Testis (tissue), 3 donors: ENCODE results near the gene RFC5. TPM values are rescaled to one million over a fixed set of nuclear protein-coding genes. Genes with fewer than 3 reads are reported as not detected.

Source experiments
- DNase-seq: peaks from one replicate; pipeline ENCODE4 v3.0.0-alpha.2; 2019
- H3K27ac ChIP-seq, 2 donors: fragments of 200-600 bp; sonication (generic); one replicate each; pipeline ENCODE4 v1.5.1; 2019
- H3K27me3 ChIP-seq: fragments of 200-600 bp; sonication (generic); one replicate; pipeline ENCODE4 v1.5.1; 2019
- H3K36me3 ChIP-seq: fragments of 200-600 bp; sonication (generic); one replicate; pipeline ENCODE4 v1.5.1; 2017; ENCODE audit warnings: low read depth; ENCODE audit errors: missing control alignments
- H3K4me1 ChIP-seq: fragments of 200-600 bp; sonication (generic); one replicate; pipeline ENCODE4 v1.5.1; 2019
- H3K4me3 ChIP-seq, 2 donors: fragments of 200-600 bp; sonication (generic); one replicate each; pipeline ENCODE4 v1.5.1; 2017 to 2019
- H3K9me3 ChIP-seq: fragments of 200-600 bp; sonication (generic); one replicate; pipeline ENCODE4 v1.5.1; 2017
- POLR2A ChIP-seq: fragments of 450-650 bp; IDR thresholded peaks from one replicate; pipeline ENCODE4 v1.6.1; 2017; ENCODE audit warnings: antibody characterized with exemption, mild to moderate bottlenecking, moderate library complexity
- WGBS, 2 donors: methylation state at CpG; one replicate each; pipeline ENCODE4 v1.1.5; 2018; 5-methylcytosine and 5-hydroxymethylcytosine counted together
- intact Hi-C: fragments of 100-400 bp; cut with DNase I; formaldehyde crosslinking; loops from one replicate; pipeline ENCODE4 v1.15.1; 2023; ENCODE audit warnings: low total_unique reads
- polyA plus RNA-seq: library from polyadenylated mRNA; stranded (reverse); fragments of 350-450 nt; fragmentation: Illumina TruSeq; extraction: RNeasy Lipid Tissue Mini Kit (QIAGEN cat#74804); gene quantifications from one replicate; pipeline ENCODE4 v1.2.3, GENCODE V29; 2014; ENCODE audit warnings: low read depth, low replicate concordance; ENCODE audit not compliant: insufficient read depth
- total RNA-seq, 2 donors: library from RNA; depleted of rRNA; stranded (reverse); fragments of >200 nt; gene quantifications; one replicate each; pipeline ENCODE4 v1.2.3, GENCODE V29; 2016
- TF ChIP-seq, protein P1 (sequence below), 3 experiments: fragments of 450-650 bp in 2 of 3; fragments of 200-600 bp in 1 of 3; sonication (generic) in 1 of 3; IDR thresholded peaks; one replicate each; pipeline ENCODE4 v1.5.1; 2016 to 2019; ENCODE audit warnings: antibody characterized with exemption in 3 of 3, mild to moderate bottlenecking in 2 of 3, moderate library complexity in 1 of 3

The RFC5 gene
- total and polyA plus RNA-seq, 3 donors from 2014 or later = 20.0 to 23.0 (median 20.9) TPM

DNA sequence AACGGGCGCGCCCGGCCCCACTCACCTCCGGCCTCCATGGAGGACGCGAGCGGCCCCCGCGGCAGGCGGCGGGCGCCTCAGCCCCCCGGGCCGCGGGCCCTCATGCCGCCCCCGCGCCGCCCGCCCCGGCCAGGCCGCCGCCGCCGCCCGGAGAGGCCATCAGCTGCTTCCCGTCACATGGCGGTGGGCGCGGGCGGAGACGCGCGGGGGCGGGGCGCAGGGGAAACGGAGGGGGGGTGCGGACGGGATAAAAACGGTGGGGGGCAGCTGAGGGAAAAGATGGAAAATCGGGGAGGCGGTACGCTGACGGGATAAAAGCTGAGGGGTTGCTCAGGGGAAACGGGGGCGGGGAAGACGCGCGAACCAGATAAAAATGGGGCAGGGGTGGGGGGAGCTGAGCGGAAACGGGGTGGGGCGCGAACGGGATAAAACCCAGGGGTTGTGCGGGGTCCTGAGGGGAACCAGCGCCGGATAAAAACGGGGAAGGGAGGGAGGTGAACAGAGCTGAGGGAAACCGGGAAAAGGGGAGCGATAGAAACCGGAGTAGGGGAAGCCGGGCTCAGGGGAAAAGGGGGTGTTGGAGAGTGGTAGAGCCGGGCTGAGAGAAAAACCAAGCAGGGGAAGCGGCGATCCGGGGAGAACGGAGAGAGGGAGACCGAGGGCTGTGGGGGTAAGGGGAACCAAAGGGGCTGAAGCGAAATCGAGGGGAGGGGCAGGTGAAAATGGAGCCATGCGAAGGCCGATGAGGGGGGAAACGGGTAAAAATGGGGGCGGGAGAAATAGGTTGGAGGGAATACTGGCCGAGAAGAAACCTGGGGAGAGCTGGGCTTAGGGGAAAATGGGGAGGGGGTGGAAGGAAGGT lies 44.7 kb downstream of the RFC5 start, which contains the start of gene WSB2:
WSB2 (minus strand) TSS at position 169 of the 862 bp plus-strand sequence; CDS start at position 38, 131 bp downstream.
- intact Hi-C loops = no loop called here
- Histone ChIP-seq H3K27ac (peak within 1 kb of the TSS; percentile 94 to 97), H3K36me3 (no peaks in the 10 kb centered on the region)

DNA sequence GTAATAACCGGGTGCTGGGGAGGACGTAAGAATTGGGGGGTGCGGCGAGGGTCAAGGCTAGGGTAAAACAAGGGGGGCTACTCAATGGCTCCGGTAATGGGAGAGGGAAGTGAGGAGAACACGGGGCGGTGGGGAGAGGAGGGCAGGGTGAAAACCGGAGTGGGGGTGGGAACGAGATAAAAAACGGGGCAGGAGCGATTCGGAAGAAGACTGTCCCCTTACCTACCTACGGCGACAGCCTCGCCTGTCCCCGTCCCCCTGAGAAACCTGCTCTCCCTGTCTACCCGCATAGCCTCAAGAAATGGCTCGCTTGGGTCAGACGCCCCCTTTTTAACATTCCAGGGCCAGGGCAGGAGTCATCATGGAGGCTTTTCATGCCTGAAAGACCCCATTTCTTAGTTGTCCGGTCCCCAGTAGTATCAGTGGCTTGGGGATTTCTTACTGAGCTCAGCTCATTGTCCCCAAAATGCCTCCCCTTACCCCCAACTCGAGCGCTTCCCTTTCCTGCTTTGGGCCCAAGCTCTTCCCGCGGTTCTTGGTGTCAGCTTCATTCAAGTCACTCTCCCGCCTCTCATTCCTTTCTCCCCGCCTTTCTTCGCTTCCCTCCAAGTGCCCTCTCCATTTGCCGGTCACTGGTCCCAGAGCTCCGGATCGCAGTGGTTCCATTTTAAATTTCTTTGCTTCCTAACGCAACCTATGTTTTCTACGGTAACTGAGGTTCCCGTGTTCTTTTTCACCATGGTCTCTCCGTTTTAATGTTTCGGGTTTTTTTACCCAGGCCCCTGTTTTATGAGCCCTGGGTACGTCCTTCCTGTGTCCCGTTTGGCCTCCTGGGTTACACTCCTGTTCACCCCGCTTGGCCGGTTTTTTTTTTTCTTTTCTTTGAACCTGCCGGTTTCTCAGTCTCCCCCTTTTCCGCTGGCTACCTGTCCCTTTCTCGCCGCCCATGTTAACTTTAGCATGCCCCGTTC lies 45.7 kb downstream of the RFC5 start:
- no peaks in the 10 kb centered on the region for H3K9me3 ChIP-seq
- TF ChIP-seq POLR2A = no peak
- TF ChIP-seq, protein P1, sequence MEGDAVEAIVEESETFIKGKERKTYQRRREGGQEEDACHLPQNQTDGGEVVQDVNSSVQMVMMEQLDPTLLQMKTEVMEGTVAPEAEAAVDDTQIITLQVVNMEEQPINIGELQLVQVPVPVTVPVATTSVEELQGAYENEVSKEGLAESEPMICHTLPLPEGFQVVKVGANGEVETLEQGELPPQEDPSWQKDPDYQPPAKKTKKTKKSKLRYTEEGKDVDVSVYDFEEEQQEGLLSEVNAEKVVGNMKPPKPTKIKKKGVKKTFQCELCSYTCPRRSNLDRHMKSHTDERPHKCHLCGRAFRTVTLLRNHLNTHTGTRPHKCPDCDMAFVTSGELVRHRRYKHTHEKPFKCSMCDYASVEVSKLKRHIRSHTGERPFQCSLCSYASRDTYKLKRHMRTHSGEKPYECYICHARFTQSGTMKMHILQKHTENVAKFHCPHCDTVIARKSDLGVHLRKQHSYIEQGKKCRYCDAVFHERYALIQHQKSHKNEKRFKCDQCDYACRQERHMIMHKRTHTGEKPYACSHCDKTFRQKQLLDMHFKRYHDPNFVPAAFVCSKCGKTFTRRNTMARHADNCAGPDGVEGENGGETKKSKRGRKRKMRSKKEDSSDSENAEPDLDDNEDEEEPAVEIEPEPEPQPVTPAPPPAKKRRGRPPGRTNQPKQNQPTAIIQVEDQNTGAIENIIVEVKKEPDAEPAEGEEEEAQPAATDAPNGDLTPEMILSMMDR (IDR thresholded peaks at IDR 0.05) = no peak
- 1 to 3% methylated on average over 44 of the region's 44 CpGs for WGBS, 2 donors
- H3K36me3 ChIP-seq = no peaks in the 10 kb centered on the region
- peak overlapping the region; percentile 89 to 97 for H3K27ac ChIP-seq
- no peaks in the 10 kb centered on the region for H3K27me3 ChIP-seq
- H3K4me1 ChIP-seq = peaks cover 22% of the 10 kb centered on the region
- DNase-seq = peak; percentile 58
- peak overlapping the region; percentile 71 to 82 for H3K4me3 ChIP-seq
- intact Hi-C loops = no loop called here

More for the DNA sequence above, 44.7 kb downstream of the RFC5 start, which contains the start of gene WSB2:
- Histone ChIP-seq H3K4me1 (peaks cover 22% of the 10 kb centered on the region), H3K9me3 (no peaks in the 10 kb centered on the region), H3K4me3 (peak within 1 kb of the TSS; percentile 80 to 82), H3K27me3 (no peaks in the 10 kb centered on the region)
- DNase-seq = peak; percentile 85
- 1% methylated on average over 39 to 48 of the region's 76 CpGs for WGBS, 2 donors
- TF ChIP-seq, protein P1 (IDR thresholded peaks at IDR 0.05) = no peak
- no peak for TF ChIP-seq POLR2A

DNA sequence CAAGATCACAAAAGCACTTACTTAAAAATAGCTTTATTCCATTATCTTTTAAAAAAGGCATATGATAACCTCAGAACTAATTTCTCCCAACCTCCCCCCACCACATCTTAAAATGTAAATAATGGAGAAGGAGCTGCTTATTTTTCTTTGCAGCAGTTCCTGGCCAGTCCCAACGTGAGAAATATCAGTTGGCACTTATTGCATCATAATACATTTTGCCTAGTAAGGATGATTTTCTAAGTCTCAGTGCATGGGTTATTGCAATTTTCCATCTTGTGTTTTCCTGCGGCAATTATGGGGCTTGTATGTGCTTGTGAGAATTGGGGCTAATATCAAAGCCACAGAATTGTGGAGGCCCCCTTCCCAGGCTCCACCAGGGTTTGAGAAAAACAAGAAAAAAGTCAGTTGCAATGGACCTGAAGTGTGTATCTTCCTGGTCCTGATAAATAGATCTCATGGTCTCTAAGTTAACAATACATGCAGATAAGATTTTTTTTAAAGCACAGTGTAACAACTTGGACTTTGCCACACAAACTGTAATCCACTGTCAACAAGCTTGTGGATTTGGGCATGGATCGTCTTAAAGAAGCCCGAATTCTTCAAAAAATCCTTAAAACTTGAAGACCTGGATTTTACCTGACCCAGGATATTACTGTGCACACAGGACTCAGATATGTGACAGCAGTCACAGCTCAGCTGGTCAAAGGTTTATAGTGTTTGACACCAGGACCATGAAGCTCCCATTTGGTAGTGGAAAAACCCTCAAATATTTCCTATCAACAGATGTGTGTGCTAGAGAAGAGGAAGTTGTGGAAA lies 47.3 kb downstream of the RFC5 start:
- no peak for DNase-seq
- intact Hi-C loops = no loop called here
- 37 to 63% methylated on average over 4 of the region's 4 CpGs for WGBS, 2 donors
- H3K4me3 ChIP-seq = no peak overlapping the region
- no peaks in the 10 kb centered on the region for H3K27me3 ChIP-seq
- H3K27ac ChIP-seq = peak overlapping the region in 1 of 2 donors; percentile 15
- H3K36me3 ChIP-seq = no peaks in the 10 kb centered on the region
- no peak for TF ChIP-seq POLR2A
- TF ChIP-seq, protein P1 (IDR thresholded peaks at IDR 0.05) = no peak
- H3K9me3 ChIP-seq = no peaks in the 10 kb centered on the region
- peaks cover 22% of the 10 kb centered on the region for H3K4me1 ChIP-seq

DNA sequence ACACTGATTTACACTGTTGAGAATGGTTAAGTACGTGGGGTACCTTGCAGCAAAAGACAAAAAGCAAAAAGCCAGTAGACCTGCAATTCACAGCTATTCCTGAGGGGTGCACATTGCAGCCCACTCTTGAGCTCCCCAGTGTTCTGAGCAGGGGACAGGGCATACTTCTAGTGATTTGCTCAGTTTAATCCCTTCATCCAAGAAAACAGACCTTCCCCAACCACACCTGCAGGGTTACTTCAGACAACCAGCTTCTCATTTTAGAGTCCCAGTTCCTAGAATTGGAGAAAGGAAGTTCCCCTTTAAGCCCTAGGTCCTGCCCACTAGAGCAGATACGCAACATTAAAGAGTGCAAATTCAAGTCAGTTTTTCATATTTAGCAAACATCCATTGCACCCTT lies 48.1 kb downstream of the RFC5 start:
- Histone ChIP-seq H3K36me3 (no peaks in the 10 kb centered on the region), H3K4me1 (peaks cover 19% of the 10 kb centered on the region), H3K27ac (no peak overlapping the region), H3K27me3 (no peaks in the 10 kb centered on the region), H3K4me3 (no peak overlapping the region), H3K9me3 (no peaks in the 10 kb centered on the region)
- intact Hi-C loops = no loop called here
- 21 to 33% methylated on average over 2 of the region's 2 CpGs for WGBS, 2 donors
- TF ChIP-seq, protein P1 (IDR thresholded peaks at IDR 0.05) = peak in 1 of 3 experiments; percentile 34
- no peak for TF ChIP-seq POLR2A
- DNase-seq = no peak
